ENCODE data around the gene SLC22A23.

Gene SLC22A23

GRCh38 chr6:3447005-3447404 lies 9.8 kb downstream of the SLC22A23 start:
- no peaks in the 10 kb centered on the region for H3K27me3 ChIP-seq (ENCODE audit: low read depth, low read length)
- TF ChIP-seq EZH2phosphoT487 (IDR thresholded peaks at IDR 0.05; ENCODE audit: low read depth) (no peak), CTCF (IDR thresholded peaks at IDR 0.05; ENCODE audit: low read depth, low read length) (no peak)
- H3K4me3 ChIP-seq (ENCODE audit: low read length), result no peak overlapping the region
- peaks cover 31% of the 10 kb centered on the region for H3K4me1 ChIP-seq (ENCODE audit: low read length)
- no peaks in the 10 kb centered on the region for H4K20me1 ChIP-seq (ENCODE audit: insufficient read depth, low read length)
- peaks cover 6% of the 10 kb centered on the region; the same call in 1 of the 2 replicates for H3K79me2 ChIP-seq (ENCODE audit: low read length)
- no peaks in the 10 kb centered on the region for H3K9me3 ChIP-seq (ENCODE audit: insufficient read depth, low read length)
- no peak overlapping the region for H3K4me2 ChIP-seq (ENCODE audit: low read length)
- H3K27ac ChIP-seq (ENCODE audit: low read length), result no peak overlapping the region
- no peak overlapping the region for H2AFZ ChIP-seq (ENCODE audit: low read depth, low read length)
- H3K9ac ChIP-seq (ENCODE audit: low read length), result no peak overlapping the region
- H3K36me3 ChIP-seq (replicated peaks; ENCODE audit: low read depth, low read length), result peaks cover 6% of the 10 kb centered on the region

DNA sequence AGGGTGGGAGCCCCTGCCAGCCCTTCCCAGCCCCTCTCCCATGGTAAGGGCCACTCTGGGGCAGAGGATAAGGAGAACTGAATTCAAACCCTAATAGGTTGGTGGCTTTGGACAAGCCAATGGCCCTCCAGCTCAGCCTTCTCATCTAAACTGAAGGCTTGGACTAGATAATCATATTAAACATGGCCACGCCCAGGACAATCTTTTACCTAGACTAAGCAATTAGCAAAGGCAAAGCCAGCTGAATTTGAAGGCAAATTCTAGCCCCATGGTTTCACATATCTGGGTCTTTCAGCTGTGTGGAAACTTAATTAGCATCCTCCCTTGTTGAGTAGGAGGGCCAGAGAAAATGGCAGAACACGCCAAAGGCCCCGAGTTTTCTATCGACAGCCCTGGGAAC lies 10.7 kb downstream of the SLC22A23 start:
- TF ChIP-seq CTCF (IDR thresholded peaks at IDR 0.05; ENCODE audit: low read depth, low read length), result no peak
- no peak for TF ChIP-seq EZH2phosphoT487 (IDR thresholded peaks at IDR 0.05; ENCODE audit: low read depth)
- H3K9me3 ChIP-seq (ENCODE audit: insufficient read depth, low read length), result no peaks in the 10 kb centered on the region
- no peak overlapping the region for H3K9ac ChIP-seq (ENCODE audit: low read length)
- H3K79me2 ChIP-seq (ENCODE audit: low read length), result peaks cover 6% of the 10 kb centered on the region; the same call in 1 of the 2 replicates
- H3K4me2 ChIP-seq (ENCODE audit: low read length), result no peak overlapping the region
- H3K4me1 ChIP-seq (ENCODE audit: low read length), result peaks cover 23% of the 10 kb centered on the region
- H3K27me3 ChIP-seq (ENCODE audit: low read depth, low read length), result no peaks in the 10 kb centered on the region
- peaks cover 6% of the 10 kb centered on the region for H3K36me3 ChIP-seq (replicated peaks; ENCODE audit: low read depth, low read length)
- no peak overlapping the region for H2AFZ ChIP-seq (ENCODE audit: low read depth, low read length)
- H3K27ac ChIP-seq (ENCODE audit: low read length), result no peak overlapping the region
- no peaks in the 10 kb centered on the region for H4K20me1 ChIP-seq (ENCODE audit: insufficient read depth, low read length)
- H3K4me3 ChIP-seq (ENCODE audit: low read length), result no peak overlapping the region

DNA sequence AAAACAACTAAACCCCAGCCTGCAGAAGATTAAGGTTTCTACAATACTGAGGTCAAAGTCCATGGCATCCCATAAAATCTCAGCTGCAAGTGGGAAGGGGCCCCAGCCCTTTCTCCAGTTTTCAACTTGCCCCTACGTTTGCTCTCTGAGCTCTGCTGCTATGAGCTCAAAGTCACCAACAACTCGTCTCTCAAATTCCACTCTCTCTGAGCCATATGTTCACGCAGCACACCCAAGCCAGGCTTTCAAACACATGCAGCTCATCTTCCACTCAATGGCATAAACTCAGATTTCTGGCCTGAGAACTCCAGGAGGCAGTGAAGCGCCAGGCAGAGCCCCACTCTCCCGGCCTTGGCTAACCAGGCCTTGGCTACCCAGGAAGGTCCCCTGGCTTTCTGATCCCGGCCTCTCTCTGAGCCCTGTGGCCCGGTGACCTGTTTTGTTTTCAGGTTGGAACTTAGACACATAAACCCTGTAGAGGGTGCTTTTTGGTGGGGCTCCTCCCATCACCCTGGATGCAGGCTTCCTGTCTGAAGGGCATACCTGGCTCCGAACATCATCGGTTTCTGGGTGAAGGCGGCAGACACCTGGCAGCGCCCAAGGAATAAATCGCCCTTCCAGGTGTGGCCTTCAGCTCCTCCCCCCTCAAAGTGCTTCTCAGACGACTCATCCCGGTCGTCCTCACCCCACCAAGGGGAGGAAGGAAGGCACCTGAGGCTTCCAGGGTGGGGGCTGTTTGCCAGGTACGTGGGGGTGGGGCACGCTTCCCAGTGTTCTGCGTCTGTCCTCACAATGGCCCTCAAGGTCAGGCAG lies 12.4 kb downstream of the SLC22A23 start:
- Histone ChIP-seq H3K4me3 (ENCODE audit: low read length) (no peak overlapping the region), H3K27me3 (ENCODE audit: low read depth, low read length) (no peaks in the 10 kb centered on the region), H3K4me2 (ENCODE audit: low read length) (no peak overlapping the region), H3K36me3 (replicated peaks; ENCODE audit: low read depth, low read length) (peaks cover 3% of the 10 kb centered on the region), H3K79me2 (ENCODE audit: low read length) (peaks cover 6% of the 10 kb centered on the region; the same call in 1 of the 2 replicates), H2AFZ (ENCODE audit: low read depth, low read length) (no peak overlapping the region), H3K9ac (ENCODE audit: low read length) (no peak overlapping the region), H4K20me1 (ENCODE audit: insufficient read depth, low read length) (no peaks in the 10 kb centered on the region), H3K9me3 (ENCODE audit: insufficient read depth, low read length) (no peaks in the 10 kb centered on the region), H3K27ac (ENCODE audit: low read length) (no peak overlapping the region), H3K4me1 (ENCODE audit: low read length) (peaks cover 7% of the 10 kb centered on the region)
- no peak for TF ChIP-seq EZH2phosphoT487 (IDR thresholded peaks at IDR 0.05; ENCODE audit: low read depth)
- TF ChIP-seq CTCF (IDR thresholded peaks at IDR 0.05; ENCODE audit: low read depth, low read length), result no peak

DNA sequence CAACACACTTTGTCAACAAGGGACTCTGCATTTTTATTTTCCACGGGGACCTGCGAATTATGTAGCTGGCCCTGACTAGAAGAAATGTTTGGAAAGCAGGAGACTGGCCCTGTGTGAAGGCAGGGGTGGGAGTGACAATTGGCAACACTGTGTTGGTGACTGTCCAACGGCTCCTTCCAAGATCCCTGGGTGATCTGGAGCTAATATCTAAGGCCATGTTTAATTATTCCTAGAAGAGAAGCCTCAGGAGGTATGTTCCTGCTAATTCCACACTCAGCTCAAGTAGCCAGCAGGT lies 13.7 kb downstream of the SLC22A23 start:
- no peak overlapping the region for H3K4me2 ChIP-seq (ENCODE audit: low read length)
- no peaks in the 10 kb centered on the region for H3K4me1 ChIP-seq (ENCODE audit: low read length)
- H4K20me1 ChIP-seq (ENCODE audit: insufficient read depth, low read length), result no peaks in the 10 kb centered on the region
- H3K4me3 ChIP-seq (ENCODE audit: low read length), result no peak overlapping the region
- no peak overlapping the region for H3K9ac ChIP-seq (ENCODE audit: low read length)
- no peaks in the 10 kb centered on the region for H3K9me3 ChIP-seq (ENCODE audit: insufficient read depth, low read length)
- H3K36me3 ChIP-seq (replicated peaks; ENCODE audit: low read depth, low read length), result no peaks in the 10 kb centered on the region
- H3K27me3 ChIP-seq (ENCODE audit: low read depth, low read length), result no peaks in the 10 kb centered on the region
- H3K79me2 ChIP-seq (ENCODE audit: low read length), result no peaks in the 10 kb centered on the region; the same call in 1 of the 2 replicates
- TF ChIP-seq CTCF (IDR thresholded peaks at IDR 0.05; ENCODE audit: low read depth, low read length) (no peak), EZH2phosphoT487 (IDR thresholded peaks at IDR 0.05; ENCODE audit: low read depth) (no peak)
- no peak overlapping the region for H2AFZ ChIP-seq (ENCODE audit: low read depth, low read length)
- H3K27ac ChIP-seq (ENCODE audit: low read length), result no peak overlapping the region

Data from OCI-LY3 (cell line).